ENCODE results near the gene SHC3.

Gene SHC3

DNA sequence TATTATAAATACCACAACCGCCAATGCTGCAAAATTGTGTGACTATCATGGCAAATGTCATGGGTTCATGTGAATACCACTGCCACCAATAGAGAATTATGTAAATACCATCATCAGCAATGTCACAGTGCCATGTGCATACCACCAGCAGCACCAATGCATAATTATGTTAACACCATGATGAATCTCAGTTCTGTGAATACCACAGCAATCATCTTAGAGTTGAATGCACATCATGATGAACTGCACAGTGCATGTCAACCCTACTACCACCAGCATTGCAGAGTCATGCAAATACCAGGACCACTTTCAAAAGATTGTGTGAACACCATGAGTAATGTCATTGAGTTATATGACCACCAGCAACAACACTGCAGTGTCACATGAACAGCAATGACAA lies 63.2 kb downstream of the SHC3 start:
- TF ChIP-seq CTCF (IDR thresholded peaks at IDR 0.05) = no peak
- Histone ChIP-seq H3K27me3 (peaks cover 13% of the 10 kb centered on the region), H3K27ac (no peak overlapping the region), H3K4me3 (ENCODE audit: low read depth in 1 of 2, low read length in 1 of 2) (no peak overlapping the region), H3K36me3 (no peaks in the 10 kb centered on the region), H3K4me1 (ENCODE audit: control insufficient read depth in 1 of 2, insufficient read depth in 1 of 2, low read depth in 1 of 2, low read length in 1 of 2) (no peaks in the 10 kb centered on the region), H3K9me3 (no peaks in the 10 kb centered on the region)

GRCh38 chr9:89114741-89115140 lies 63.9 kb downstream of the SHC3 start:
- no peak for TF ChIP-seq CTCF (IDR thresholded peaks at IDR 0.05)
- H3K27ac ChIP-seq = no peak overlapping the region
- no peaks in the 10 kb centered on the region for H3K4me1 ChIP-seq (ENCODE audit: control insufficient read depth in 1 of 2, insufficient read depth in 1 of 2, low read depth in 1 of 2, low read length in 1 of 2)
- no peaks in the 10 kb centered on the region for H3K36me3 ChIP-seq
- H3K4me3 ChIP-seq (ENCODE audit: low read depth in 1 of 2, low read length in 1 of 2) = no peak overlapping the region
- H3K9me3 ChIP-seq = no peaks in the 10 kb centered on the region
- H3K27me3 ChIP-seq = peaks cover 13% of the 10 kb centered on the region

GRCh38 chr9:89113851-89114250 lies 64.8 kb downstream of the SHC3 start:
- no peak overlapping the region for H3K4me3 ChIP-seq (ENCODE audit: low read depth in 1 of 2, low read length in 1 of 2)
- TF ChIP-seq CTCF (IDR thresholded peaks at IDR 0.05) = no peak
- peaks cover 13% of the 10 kb centered on the region for H3K27me3 ChIP-seq
- H3K36me3 ChIP-seq = no peaks in the 10 kb centered on the region
- no peaks in the 10 kb centered on the region for H3K4me1 ChIP-seq (ENCODE audit: control insufficient read depth in 1 of 2, insufficient read depth in 1 of 2, low read depth in 1 of 2, low read length in 1 of 2)
- no peak overlapping the region for H3K27ac ChIP-seq
- H3K9me3 ChIP-seq = no peaks in the 10 kb centered on the region

DNA sequence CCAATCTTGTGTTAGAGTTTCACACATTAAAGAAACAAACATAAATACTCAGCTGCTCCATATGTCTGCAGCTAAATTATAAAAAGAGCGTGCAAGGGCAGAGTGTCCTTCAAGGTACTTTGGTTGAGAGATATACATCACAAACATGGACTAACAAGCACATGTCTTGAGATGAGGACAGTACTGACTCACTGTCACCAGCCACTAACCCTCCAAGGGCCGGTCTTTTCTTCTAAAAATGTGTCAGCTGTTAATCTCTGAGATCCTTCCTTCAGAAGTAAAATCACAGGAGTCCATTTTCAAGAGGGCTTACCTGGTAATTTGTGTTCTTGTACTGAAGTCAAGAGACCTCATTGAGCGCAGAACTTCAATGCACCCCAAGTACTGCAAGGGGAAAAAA lies 66.4 kb downstream of the SHC3 start:
- Histone ChIP-seq H3K27ac (no peak overlapping the region), H3K27me3 (peaks cover 13% of the 10 kb centered on the region), H3K9me3 (no peaks in the 10 kb centered on the region), H3K4me1 (ENCODE audit: control insufficient read depth in 1 of 2, insufficient read depth in 1 of 2, low read depth in 1 of 2, low read length in 1 of 2) (no peaks in the 10 kb centered on the region), H3K36me3 (no peaks in the 10 kb centered on the region), H3K4me3 (ENCODE audit: low read depth in 1 of 2, low read length in 1 of 2) (no peak overlapping the region)
- no peak for TF ChIP-seq CTCF (IDR thresholded peaks at IDR 0.05)

- H3K36me3 ChIP-seq = no peaks in the 10 kb centered on the region
- H3K4me3 ChIP-seq (ENCODE audit: low read depth in 1 of 2, low read length in 1 of 2) = no peak overlapping the region
- H3K4me1 ChIP-seq (ENCODE audit: control insufficient read depth in 1 of 2, insufficient read depth in 1 of 2, low read depth in 1 of 2, low read length in 1 of 2) = no peaks in the 10 kb centered on the region
- no peak for TF ChIP-seq CTCF (IDR thresholded peaks at IDR 0.05)
- no peak overlapping the region for H3K27ac ChIP-seq
- no peaks in the 10 kb centered on the region for H3K9me3 ChIP-seq
- peaks cover 16% of the 10 kb centered on the region for H3K27me3 ChIP-seq
Measured at GRCh38 chr9:89109666-89110065, 69.0 kb downstream of the SHC3 start.

DNA sequence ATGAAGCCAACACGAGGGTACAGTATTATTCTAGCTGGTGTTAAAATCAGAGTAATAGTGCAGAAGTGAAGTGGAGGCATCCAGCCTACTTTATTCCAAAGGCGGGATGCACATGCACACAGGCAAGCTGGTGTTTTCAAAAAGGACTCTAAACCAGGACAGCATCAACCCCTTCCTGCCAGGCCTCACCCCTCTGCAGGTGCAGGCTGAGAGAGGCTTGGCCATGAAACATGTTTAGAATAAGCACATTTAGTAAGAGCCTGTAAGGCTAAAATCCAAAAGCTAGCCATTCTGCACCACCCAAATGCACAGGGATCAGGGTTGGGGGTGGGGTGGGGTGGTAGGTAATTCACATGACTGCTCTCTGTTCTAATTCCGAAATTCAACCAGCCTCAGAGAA lies 71.2 kb downstream of the SHC3 start:
- Histone ChIP-seq H3K27ac (no peak overlapping the region), H3K4me1 (ENCODE audit: control insufficient read depth in 1 of 2, insufficient read depth in 1 of 2, low read depth in 1 of 2, low read length in 1 of 2) (no peaks in the 10 kb centered on the region), H3K4me3 (ENCODE audit: low read depth in 1 of 2, low read length in 1 of 2) (no peak overlapping the region), H3K27me3 (peaks cover 15% of the 10 kb centered on the region), H3K36me3 (no peaks in the 10 kb centered on the region), H3K9me3 (no peaks in the 10 kb centered on the region)
- TF ChIP-seq CTCF (IDR thresholded peaks at IDR 0.05) = no peak

Measured in neutrophil (primary cell).